Mucosa of rectum (tissue), 2 donors: Measurements from ENCODE around the gene MIER3.

ENCODE experiments used
- H3K27ac ChIP-seq, 2 donors: one replicate each; pipeline ENCODE4 v1.7.0; 2013; ENCODE audit warnings: inconsistent platforms in 2 of 2, low read depth in 2 of 2, low read length in 2 of 2
- H3K27me3 ChIP-seq, 2 donors: one replicate each; pipeline ENCODE4 v1.7.0; 2013; ENCODE audit warnings: low read length in 2 of 2; ENCODE audit not compliant: control insufficient read depth in 2 of 2, insufficient read depth in 2 of 2
- H3K36me3 ChIP-seq, 2 donors: one replicate each; pipeline ENCODE4 v1.7.0; 2013; ENCODE audit warnings: low read length in 2 of 2; ENCODE audit not compliant: control insufficient read depth in 2 of 2, insufficient read depth in 2 of 2
- H3K4me1 ChIP-seq, 2 donors: one replicate each; pipeline ENCODE4 v1.7.0; 2013; ENCODE audit warnings: low read length in 2 of 2, mild to moderate bottlenecking in 1 of 2; ENCODE audit not compliant: control insufficient read depth in 2 of 2, insufficient read depth in 2 of 2
- H3K4me3 ChIP-seq, 2 donors: one replicate each; pipeline ENCODE4 v1.7.0; 2013; ENCODE audit warnings: low read length in 2 of 2
- H3K9ac ChIP-seq, 2 donors: one replicate each; pipeline ENCODE4 v1.7.0; 2013; ENCODE audit warnings: low read length in 2 of 2, low read depth in 1 of 2, mild to moderate bottlenecking in 1 of 2
- H3K9me3 ChIP-seq, 2 donors: one replicate each; pipeline ENCODE4 v1.7.0; 2013; ENCODE audit warnings: low read length in 2 of 2; ENCODE audit not compliant: control insufficient read depth in 2 of 2
- donor health status: healthy.
- donor health status: Normal muscosa, but diverticular disease.

The MIER3 gene

GRCh38 chr5:56938858-56939257 is 13.1 kb downstream of the MIER3 start:
- Histone ChIP-seq H3K36me3 (peaks cover 69 to 75% of the 10 kb centered on the region in 2 donors), H3K9ac (no peak overlapping the region), H3K4me1 (no peaks in the 10 kb centered on the region), H3K9me3 (no peaks in the 10 kb centered on the region), H3K27ac (no peak overlapping the region), H3K27me3 (no peaks in the 10 kb centered on the region), H3K4me3 (no peak overlapping the region)

DNA sequence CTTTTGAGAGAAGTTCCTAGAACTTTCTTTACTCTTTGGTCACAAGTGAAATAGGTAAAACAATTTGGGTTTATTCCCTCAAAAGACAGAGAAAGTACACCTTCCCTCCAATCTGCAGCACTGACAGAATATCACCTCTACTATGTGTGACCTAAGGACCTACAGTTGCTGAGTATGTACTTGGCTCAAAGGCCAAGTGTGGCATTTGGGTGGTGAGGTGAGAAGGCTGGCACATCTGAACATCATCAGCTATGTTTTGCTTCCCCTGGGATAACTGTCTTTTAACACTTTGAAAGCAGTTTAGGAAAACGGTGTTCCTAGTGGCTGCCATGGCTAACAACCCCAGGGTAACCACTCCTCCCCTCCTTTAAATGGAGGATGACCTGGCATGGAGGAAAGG is 17.6 kb downstream of the MIER3 start:
- Histone ChIP-seq H3K27ac (no peak overlapping the region), H3K4me3 (no peak overlapping the region), H3K4me1 (no peaks in the 10 kb centered on the region), H3K9me3 (no peaks in the 10 kb centered on the region), H3K36me3 (peaks cover 70 to 77% of the 10 kb centered on the region in 2 donors), H3K9ac (no peak overlapping the region), H3K27me3 (no peaks in the 10 kb centered on the region)

DNA sequence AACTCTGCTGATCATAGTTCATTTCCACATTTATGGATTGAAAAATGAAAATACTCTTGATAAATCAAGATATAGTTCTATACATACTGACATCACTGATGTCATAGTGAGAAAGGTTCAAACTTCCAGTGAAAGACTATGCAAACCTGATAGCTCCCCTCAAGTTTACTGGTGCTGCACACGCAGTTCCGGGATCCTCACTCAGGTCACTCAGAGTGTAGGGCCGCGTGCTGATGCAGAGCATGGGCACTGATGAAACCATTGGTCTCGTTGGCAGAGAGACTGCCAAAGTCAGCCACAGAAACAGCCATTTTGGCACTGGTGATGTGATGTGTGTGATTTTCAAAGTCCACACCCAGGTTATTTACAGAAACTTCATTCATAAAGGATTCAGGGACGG is 29.0 kb downstream of the MIER3 start:
- H3K4me1 ChIP-seq: no peaks in the 10 kb centered on the region
- no peak overlapping the region for H3K27ac ChIP-seq
- peaks cover 62 to 63% of the 10 kb centered on the region in 2 donors for H3K36me3 ChIP-seq
- H3K4me3 ChIP-seq: no peak overlapping the region
- H3K27me3 ChIP-seq: no peaks in the 10 kb centered on the region
- no peaks in the 10 kb centered on the region for H3K9me3 ChIP-seq
- no peak overlapping the region for H3K9ac ChIP-seq

- H3K27me3 ChIP-seq: no peaks in the 10 kb centered on the region
- H3K4me1 ChIP-seq: no peaks in the 10 kb centered on the region
- no peak overlapping the region for H3K9ac ChIP-seq
- no peak overlapping the region for H3K27ac ChIP-seq
- H3K9me3 ChIP-seq: no peaks in the 10 kb centered on the region
- H3K4me3 ChIP-seq: no peak overlapping the region
- H3K36me3 ChIP-seq: peaks cover 37 to 39% of the 10 kb centered on the region in 2 donors
Observed at GRCh38 chr5:56919942-56920662, 31.8 kb downstream of the MIER3 start.

DNA sequence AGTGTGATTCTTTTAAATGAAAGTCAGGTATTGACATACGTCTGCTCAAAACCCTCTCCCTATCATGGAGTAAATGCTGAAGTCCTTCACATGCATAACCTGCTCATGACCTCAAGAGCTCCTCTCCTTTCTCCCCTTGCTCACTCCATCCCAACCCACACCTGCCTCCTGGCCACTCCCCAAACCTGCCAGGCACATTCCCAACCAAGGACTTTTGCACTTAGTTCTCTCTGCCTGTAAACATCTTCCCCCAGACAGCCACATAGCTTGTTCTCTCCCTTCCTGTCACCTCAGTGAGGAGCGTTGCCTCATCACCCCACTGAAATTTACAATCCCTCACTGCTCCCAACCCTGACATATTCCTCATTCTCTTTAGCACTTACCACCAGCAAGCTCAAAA is 33.9 kb downstream of the MIER3 start:
- Histone ChIP-seq H3K4me1 (no peaks in the 10 kb centered on the region), H3K9me3 (no peaks in the 10 kb centered on the region), H3K9ac (no peak overlapping the region), H3K36me3 (peaks cover 20 to 21% of the 10 kb centered on the region in 2 donors), H3K4me3 (no peak overlapping the region), H3K27ac (peak overlapping the region in 1 of 2 donors; percentile 9), H3K27me3 (no peaks in the 10 kb centered on the region)

GRCh38 chr5:56917534-56917933 is 34.4 kb downstream of the MIER3 start:
- H3K27ac ChIP-seq: peak overlapping the region in 1 of 2 donors; percentile 9

DNA sequence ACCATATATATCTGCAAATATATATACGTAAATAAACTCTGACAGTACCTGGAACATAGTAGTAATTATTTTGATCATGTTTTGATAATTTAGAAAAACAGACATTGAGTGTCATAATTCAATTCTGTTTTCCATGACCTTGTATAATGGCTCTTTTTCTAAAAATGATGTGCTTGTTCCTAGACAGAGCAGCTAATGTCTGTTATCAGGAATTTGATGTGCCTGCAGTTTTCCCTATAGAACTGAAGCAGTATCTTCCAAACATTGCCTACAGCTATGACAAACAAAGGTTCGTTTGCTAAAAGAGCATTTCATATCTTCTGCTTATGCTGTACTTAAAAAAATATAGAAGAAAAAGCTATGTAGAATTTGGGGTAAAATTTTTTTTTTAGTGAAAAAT is 37.2 kb downstream of the MIER3 start:
- Histone ChIP-seq H3K36me3 (peaks cover 0 to 2% of the 10 kb centered on the region in 2 donors), H3K27me3 (no peaks in the 10 kb centered on the region), H3K27ac (no peak overlapping the region), H3K9ac (no peak overlapping the region), H3K4me1 (peaks cover 6 to 7% of the 10 kb centered on the region in 2 donors), H3K4me3 (no peak overlapping the region), H3K9me3 (no peaks in the 10 kb centered on the region)

More at GRCh38 chr5:56917534-56917933, 34.4 kb downstream of the MIER3 start:
- Histone ChIP-seq H3K36me3 (peaks cover 15 to 16% of the 10 kb centered on the region in 2 donors), H3K27me3 (no peaks in the 10 kb centered on the region), H3K9me3 (no peaks in the 10 kb centered on the region), H3K4me3 (no peak overlapping the region), H3K9ac (no peak overlapping the region), H3K4me1 (no peaks in the 10 kb centered on the region)

DNA sequence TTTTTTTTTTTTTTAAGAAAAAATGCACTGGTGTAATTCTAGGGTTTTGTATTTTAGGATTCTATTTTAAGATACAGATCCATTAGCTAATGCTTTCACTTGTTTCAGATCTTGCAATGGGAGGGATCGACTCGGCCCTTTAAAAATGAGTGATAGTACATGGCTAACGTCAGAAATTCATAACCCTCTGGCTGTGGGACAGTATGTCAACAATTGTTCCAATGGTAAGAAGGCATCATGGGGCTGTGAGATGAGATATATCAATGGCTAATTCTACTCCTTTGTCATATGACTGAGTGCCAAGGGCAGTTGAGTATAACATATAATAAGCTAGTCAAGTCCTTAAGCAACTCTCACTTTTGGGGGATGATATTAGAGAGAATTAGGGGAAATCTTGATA is 38.2 kb downstream of the MIER3 start:
- H3K9ac ChIP-seq: no peak overlapping the region
- peaks cover 6 to 7% of the 10 kb centered on the region in 2 donors for H3K4me1 ChIP-seq
- no peaks in the 10 kb centered on the region for H3K9me3 ChIP-seq
- no peaks in the 10 kb centered on the region for H3K27me3 ChIP-seq
- no peak overlapping the region for H3K4me3 ChIP-seq
- no peak overlapping the region for H3K27ac ChIP-seq
- H3K36me3 ChIP-seq: peaks cover 0 to 2% of the 10 kb centered on the region in 2 donors

DNA sequence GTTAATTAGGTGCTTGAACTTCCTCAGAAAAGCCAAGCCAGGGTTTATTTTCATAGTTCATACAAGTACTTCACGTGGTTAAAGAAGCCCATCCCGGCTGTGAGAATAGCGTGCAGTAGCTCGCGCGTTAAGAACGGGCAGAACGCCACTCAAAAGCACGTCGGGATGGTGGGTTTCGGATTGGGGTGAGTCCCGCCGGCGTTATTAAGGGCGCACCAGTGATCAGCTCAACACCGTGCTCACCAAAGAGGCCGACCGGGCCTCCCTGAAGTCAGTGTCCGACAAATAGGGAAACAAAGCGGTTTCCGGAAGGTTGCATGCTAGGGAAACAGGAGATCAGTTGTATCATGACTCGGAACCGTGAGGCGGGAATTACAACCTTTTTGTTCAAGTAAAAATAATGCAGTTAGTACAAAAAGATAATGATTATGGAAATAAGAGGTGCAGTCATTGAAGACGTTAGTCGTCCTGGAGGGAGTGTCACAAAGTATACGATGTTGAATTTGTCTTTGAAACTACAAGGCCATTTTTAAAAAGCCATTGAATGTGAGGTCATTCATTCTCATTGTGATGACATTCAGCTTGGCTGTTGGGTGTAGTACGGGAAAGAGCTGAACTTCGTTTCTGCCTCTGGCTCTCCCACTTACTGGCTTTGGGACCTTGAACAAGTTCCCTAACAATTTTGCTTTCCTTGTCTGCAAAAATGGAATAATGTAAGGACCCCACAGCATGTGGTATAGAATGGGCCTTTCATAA is 41.5 kb downstream of the MIER3 start:
- Histone ChIP-seq H3K4me1 (peaks cover 6 to 11% of the 10 kb centered on the region in 2 donors), H3K4me3 (peak overlapping the region; percentile 70 to 94), H3K27ac (peak overlapping the region; percentile 84 to 94), H3K36me3 (no peaks in the 10 kb centered on the region), H3K27me3 (no peaks in the 10 kb centered on the region), H3K9me3 (no peaks in the 10 kb centered on the region), H3K9ac (peak overlapping the region; percentile 80 to 93)
